Measurements from ENCODE around the gene LHFPL6. TPM values are rescaled to one million over a fixed set of nuclear protein-coding genes. Genes with fewer than 3 reads are reported as not detected.

The LHFPL6 gene
- total RNA-seq, 3 donors from 2014 or later: 4.9 to 26.1 (median 8.3) TPM

GRCh38 chr13:39313721-39314120, 289.3 kb downstream of the LHFPL6 start:
- Histone ChIP-seq H3K9me3 (no peaks in the 10 kb centered on the region), H3K4me3 (no peak overlapping the region), H3K4me1 (ENCODE audit: low read depth) (no peaks in the 10 kb centered on the region), H3K36me3 (ENCODE audit: low read depth) (no peaks in the 10 kb centered on the region)
- no peak for TF ChIP-seq CTCF (IDR thresholded peaks at IDR 0.05)
- ATAC-seq (no peak), DNase-seq (no peak)
- intact Hi-C loops (cut with DNase I, micrococcal nuclease): no loop called here

GRCh38 chr13:39312596-39312995, 290.4 kb downstream of the LHFPL6 start:
- H3K4me1 ChIP-seq (ENCODE audit: low read depth): no peaks in the 10 kb centered on the region
- no peak overlapping the region for H3K4me3 ChIP-seq
- no peaks in the 10 kb centered on the region for H3K36me3 ChIP-seq (ENCODE audit: low read depth)
- no peak for TF ChIP-seq CTCF (IDR thresholded peaks at IDR 0.05)
- ATAC-seq: no peak
- intact Hi-C loops (cut with DNase I, micrococcal nuclease): no loop called here
- no peaks in the 10 kb centered on the region for H3K9me3 ChIP-seq
- DNase-seq: no peak

- no peaks in the 10 kb centered on the region for H3K4me1 ChIP-seq (ENCODE audit: low read depth)
- no peak for TF ChIP-seq CTCF (IDR thresholded peaks at IDR 0.05)
- H3K36me3 ChIP-seq (ENCODE audit: low read depth): no peaks in the 10 kb centered on the region
- DNase-seq: no peak
- H3K4me3 ChIP-seq: no peak overlapping the region
- no peaks in the 10 kb centered on the region for H3K9me3 ChIP-seq
- ATAC-seq: no peak
- intact Hi-C loops (cut with DNase I, micrococcal nuclease): no loop called here
Observed at GRCh38 chr13:39311619-39312018, 291.4 kb downstream of the LHFPL6 start.

GRCh38 chr13:39310961-39311360, 292.0 kb downstream of the LHFPL6 start:
- no peak overlapping the region for H3K4me3 ChIP-seq
- no peak for DNase-seq
- H3K4me1 ChIP-seq (ENCODE audit: low read depth): no peaks in the 10 kb centered on the region
- H3K36me3 ChIP-seq (ENCODE audit: low read depth): no peaks in the 10 kb centered on the region
- TF ChIP-seq CTCF (IDR thresholded peaks at IDR 0.05): no peak
- ATAC-seq: no peak
- intact Hi-C loops (cut with DNase I, micrococcal nuclease): no loop called here
- H3K9me3 ChIP-seq: no peaks in the 10 kb centered on the region

- Histone ChIP-seq H3K4me3 (no peak overlapping the region), H3K4me1 (ENCODE audit: low read depth) (no peaks in the 10 kb centered on the region), H3K36me3 (ENCODE audit: low read depth) (no peaks in the 10 kb centered on the region), H3K9me3 (no peaks in the 10 kb centered on the region)
- no peak for TF ChIP-seq CTCF (IDR thresholded peaks at IDR 0.05)
- DNase-seq: no peak
- intact Hi-C loops (cut with DNase I, micrococcal nuclease): no loop called here
- no peak for ATAC-seq
Observed at GRCh38 chr13:39306639-39307589, 296.1 kb downstream of the LHFPL6 start.
